OCI-LY7 (cell line): Measurements from ENCODE around the gene USPL1. TPM values are rescaled to one million over a fixed set of nuclear protein-coding genes. Genes with fewer than 3 reads are reported as not detected.

Source experiments
- BruUV-seq: library from RNA; stranded (reverse); fragments of 400-500 nt; replicated peaks from 2 replicates; lab custom pipeline; 2021; lab: Mats Ljungman, UMichigan
- CTCF ChIA-PET: fragments of 300-600 bp; sonication (Branson Sonifier 250); formaldehyde crosslinking; loops from one replicate; lab custom pipeline; 2022; ENCODE audit warnings: antibody characterized with exemption; ENCODE audit not compliant: unreplicated experiment; lab: Charles Lee
- POLR2A ChIA-PET: fragments of 300-600 bp; sonication (Branson Sonifier 250); formaldehyde crosslinking; loops from one replicate; lab custom pipeline; 2022; ENCODE audit warnings: antibody characterized with exemption; lab: Charles Lee
- DNase-seq: peaks from one replicate; pipeline ENCODE4 v3.0.0-alpha.2; 2015; ENCODE audit warnings: low spot score
- H2AFZ ChIP-seq: fragments of 200-600 bp; sonication (generic), shearing (Covaris generic); 2 replicates; pipeline ENCODE4 v1.6.1; 2014; ENCODE audit warnings: mild to moderate bottlenecking, antibody characterized with exemption, low read length, moderate library complexity
- H3K27ac ChIP-seq: fragments of 200-600 bp; sonication (generic); 2 replicates; pipeline ENCODE4 v1.5.1; 2014; ENCODE audit warnings: mixed run types, low read depth, mild to moderate bottlenecking, moderate library complexity, low read length, inconsistent platforms; ENCODE audit not compliant: poor library complexity, severe bottlenecking
- H3K36me3 ChIP-seq: fragments of 200-600 bp; sonication (generic); 2 replicates; pipeline ENCODE4 v1.6.1; 2014; ENCODE audit warnings: mild to moderate bottlenecking, antibody characterized with exemption, low read length, moderate library complexity, mixed read lengths; ENCODE audit not compliant: insufficient read depth
- H3K4me1 ChIP-seq: fragments of 200-600 bp; sonication (generic); 2 replicates; pipeline ENCODE4 v1.5.1; 2014; ENCODE audit warnings: mild to moderate bottlenecking, low read length; ENCODE audit not compliant: insufficient read depth, poor library complexity, severe bottlenecking
- H3K4me2 ChIP-seq: fragments of 200-600 bp; sonication (generic); 2 replicates; pipeline ENCODE4 v1.6.1; 2014; ENCODE audit warnings: mild to moderate bottlenecking, low read length
- H3K4me3 ChIP-seq: fragments of 200-600 bp; sonication (generic); 2 replicates; pipeline ENCODE4 v1.5.1; 2014; ENCODE audit warnings: mild to moderate bottlenecking, low read depth, low read length; ENCODE audit not compliant: poor library complexity, severe bottlenecking
- H3K79me2 ChIP-seq: fragments of 200-600 bp; sonication (generic); 2 replicates; pipeline ENCODE4 v1.6.1; 2016; ENCODE audit warnings: low read depth, mild to moderate bottlenecking, low read length, moderate library complexity, mixed read lengths; ENCODE audit not compliant: insufficient read depth
- H3K9me2 ChIP-seq: fragments of 200-600 bp; sonication (generic); 2 replicates; pipeline ENCODE4 v1.6.1; 2016; ENCODE audit warnings: mild to moderate bottlenecking, low read length, mixed read lengths; ENCODE audit not compliant: insufficient read depth
- H3K9me3 ChIP-seq: fragments of 200-600 bp; sonication (generic); 2 replicates; pipeline ENCODE4 v1.6.1; 2014; ENCODE audit warnings: mild to moderate bottlenecking, mixed run types, low read length, mixed read lengths
- H4K20me1 ChIP-seq: fragments of 200-600 bp; sonication (generic); 2 replicates; pipeline ENCODE4 v1.6.1; 2014; ENCODE audit warnings: mild to moderate bottlenecking, antibody characterized with exemption, low read length, moderate library complexity, mixed read lengths; ENCODE audit not compliant: insufficient read depth
- CTCF ChIP-seq: fragments of 200-600 bp; sonication (generic); conservative IDR thresholded peaks from 2 replicates; pipeline ENCODE4 v1.5.1; 2014; ENCODE audit warnings: mild to moderate bottlenecking, antibody characterized with exemption, low read length, moderate library complexity, mixed read lengths
- EZH2phosphoT487 ChIP-seq: fragments of 200-600 bp; sonication (generic); IDR thresholded peaks from 2 replicates; pipeline ENCODE4 v1.6.1; 2018; ENCODE audit warnings: low read depth, borderline replicate concordance, mild to moderate bottlenecking, mixed run types, antibody characterized with exemption, low read length, moderate library complexity, mixed read lengths
- intact Hi-C: fragments of 100-400 bp; cut with micrococcal nuclease; formaldehyde crosslinking; loops from one replicate; pipeline ENCODE4 v1.10.0; 2022; ENCODE audit not compliant: unreplicated experiment
- total RNA-seq, 2 experiments: library from RNA; depleted of rRNA in 1 of 2; stranded (reverse); fragments of >200 nt in 1 of 2; shearing (Covaris generic) in 1 of 2; gene quantifications; 2 replicates each; pipeline ENCODE4 v1.2.3, GENCODE V29; 2014 to 2022

USPL1 gene
- total RNA-seq, 2 experiments from 2014 or later = 19.2 to 21.9 TPM

DNA sequence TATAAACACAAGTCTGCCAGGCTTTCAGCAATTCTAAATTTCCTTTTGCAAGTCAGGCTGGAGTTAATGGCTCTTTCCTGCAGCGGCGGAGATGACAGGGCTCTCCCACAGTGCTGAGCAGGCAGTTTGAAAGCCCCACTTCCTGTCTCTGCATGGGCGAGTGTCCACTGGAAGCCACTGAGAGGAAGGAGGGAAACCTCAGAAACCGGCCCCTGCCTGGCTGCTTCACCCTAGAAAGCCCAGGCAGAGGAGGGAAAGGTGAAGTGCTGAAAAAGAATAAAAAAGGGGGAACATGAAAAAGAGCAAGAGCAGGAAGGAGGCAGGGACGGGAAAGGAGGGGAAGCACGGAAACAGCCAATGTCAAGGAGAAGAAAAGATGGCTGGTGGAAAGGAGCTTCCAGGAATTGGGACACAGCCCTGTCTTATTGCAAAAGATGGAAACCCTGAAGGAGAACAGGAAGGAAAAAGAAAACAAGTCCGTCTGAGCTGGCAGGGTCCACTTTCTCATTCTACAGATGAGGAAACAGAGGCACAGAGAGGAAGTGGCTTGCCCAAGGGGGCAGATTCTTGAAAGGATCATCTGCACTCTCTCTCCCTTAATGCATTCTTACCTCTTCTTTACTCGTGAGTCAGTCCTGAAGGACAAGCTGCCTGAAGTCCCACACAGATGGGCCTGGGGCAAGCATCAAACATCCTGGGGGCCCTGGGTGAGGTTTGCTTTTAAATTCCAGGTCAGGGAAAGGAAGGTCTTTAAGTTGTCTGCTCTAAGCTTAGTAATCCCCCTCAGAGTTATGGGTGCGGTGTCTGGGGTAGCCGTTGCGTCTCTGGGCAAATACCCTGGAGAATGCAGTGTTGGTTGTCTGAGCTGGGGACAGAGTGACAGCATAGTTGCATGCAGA is 78.8 kb downstream of the USPL1 start:
- no peaks in the 10 kb centered on the region for H3K36me3 ChIP-seq
- TF ChIP-seq EZH2phosphoT487 (no peak), CTCF (no peak)
- H3K9me3 ChIP-seq = no peaks in the 10 kb centered on the region
- H3K4me1 ChIP-seq = peaks cover 15% of the 10 kb centered on the region
- ChIA-PET POLR2A (interaction anchor here (0.6 to 1.0 kb wide), 2 partner anchors 10 to 44 kb away, joined by 3 to 4 read pairs; no protein-coding TSS in a partner anchor), CTCF (no interaction called here)
- H3K4me3 ChIP-seq = no peak overlapping the region
- no peaks in the 10 kb centered on the region for H3K9me2 ChIP-seq
- BruUV-seq = no TSS peak
- H3K79me2 ChIP-seq = no peaks in the 10 kb centered on the region
- peak; percentile 17 for DNase-seq
- H4K20me1 ChIP-seq = no peaks in the 10 kb centered on the region
- H2AFZ ChIP-seq = no peak overlapping the region
- intact Hi-C loops = no loop called here
- H3K4me2 ChIP-seq = peak overlapping the region; percentile 24; the same call in 1 of the 2 replicates
- no peak overlapping the region for H3K27ac ChIP-seq

- intact Hi-C loops = no loop called here
These were observed 79.6 kb downstream of the USPL1 start for GRCh38 chr13:30697177-30697953.

More at GRCh38 chr13:30697177-30697953, 79.6 kb downstream of the USPL1 start:
- Histone ChIP-seq H3K27ac (no peak overlapping the region), H3K79me2 (no peaks in the 10 kb centered on the region), H3K4me1 (peaks cover 15% of the 10 kb centered on the region), H3K4me2 (no peak overlapping the region), H3K36me3 (no peaks in the 10 kb centered on the region), H3K9me3 (no peaks in the 10 kb centered on the region), H2AFZ (no peak overlapping the region), H3K9me2 (no peaks in the 10 kb centered on the region), H4K20me1 (no peaks in the 10 kb centered on the region), H3K4me3 (no peak overlapping the region)
- TF ChIP-seq EZH2phosphoT487 = no peak
- no peak for TF ChIP-seq CTCF
- no TSS peak for BruUV-seq
- POLR2A ChIA-PET = interaction anchor here (1.0 kb wide), 1 partner anchor 11 kb away, joined by 4 read pairs; no protein-coding TSS in a partner anchor
- no peak for DNase-seq
- CTCF ChIA-PET = interaction anchor here (0.6 kb wide), 1 partner anchor 180 kb away, joined by 3 read pairs; no protein-coding TSS in a partner anchor
